ENCODE data around the gene BAIAP2L2.
"Not testable (repeated sequence)": the region's sequence is repeated elsewhere in the genome, so short reads cannot be mapped to it uniquely, and the experiment has no call there.

Gene BAIAP2L2

DNA sequence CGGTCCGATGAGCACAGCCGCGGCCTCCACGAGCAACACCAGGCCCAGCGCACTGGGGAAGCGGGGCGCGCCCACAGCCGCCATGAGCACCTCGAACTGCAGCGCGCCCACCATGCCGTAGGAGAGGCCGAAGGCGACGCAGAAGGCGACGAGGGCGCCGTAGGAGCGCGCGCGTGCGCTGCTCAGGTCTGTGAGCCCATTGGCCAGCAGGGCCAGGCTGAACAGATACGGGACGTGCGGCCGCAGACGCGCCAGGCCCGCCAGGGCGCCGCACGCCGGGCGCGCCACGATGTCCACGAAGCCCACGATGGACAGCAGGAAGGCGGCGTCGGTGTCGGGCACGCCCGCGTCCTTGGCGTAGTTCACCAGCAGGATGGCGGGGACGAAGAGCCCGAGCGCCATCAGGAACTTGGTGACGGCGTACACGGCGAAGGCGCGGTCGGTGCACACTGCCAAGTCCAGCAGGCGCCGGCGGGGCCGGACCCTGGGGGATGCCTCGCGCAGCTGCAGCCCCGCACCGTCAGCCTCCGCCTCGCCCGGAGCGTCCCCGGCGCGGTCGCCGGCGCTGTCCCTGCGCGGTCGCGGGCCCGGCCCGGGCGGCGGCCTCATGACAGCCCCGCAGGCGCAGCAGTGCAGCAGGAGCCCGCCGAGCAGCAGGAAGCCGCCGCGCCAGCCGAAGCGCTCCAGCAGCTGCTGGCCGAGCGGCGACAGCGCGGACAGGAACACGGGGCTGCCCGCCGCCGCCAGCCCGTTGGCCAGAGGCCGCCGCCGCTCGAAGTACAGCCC, 29.4 kb downstream of the BAIAP2L2 start:
- peak; percentile 60 for DNase-seq

DNA sequence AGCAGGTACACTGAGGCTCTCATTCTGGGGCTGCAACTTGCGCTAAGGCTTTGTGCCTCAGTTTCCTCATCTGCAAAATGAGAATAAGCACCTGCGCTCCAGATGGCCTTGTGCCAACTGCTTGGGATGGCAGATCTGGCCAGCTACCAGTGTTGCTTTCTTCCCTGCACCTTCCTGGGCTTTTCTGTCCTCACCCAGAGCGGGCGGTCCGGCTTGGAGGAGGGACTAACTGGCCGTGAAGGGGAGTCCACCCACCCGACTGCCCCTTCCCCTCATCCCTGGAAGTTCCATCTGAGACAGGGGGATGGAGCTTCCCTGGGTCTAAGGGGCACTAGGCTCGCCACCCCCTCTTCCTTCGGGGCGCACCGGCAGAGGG, 30.0 kb downstream of the BAIAP2L2 start:
- no peak for DNase-seq

DNA sequence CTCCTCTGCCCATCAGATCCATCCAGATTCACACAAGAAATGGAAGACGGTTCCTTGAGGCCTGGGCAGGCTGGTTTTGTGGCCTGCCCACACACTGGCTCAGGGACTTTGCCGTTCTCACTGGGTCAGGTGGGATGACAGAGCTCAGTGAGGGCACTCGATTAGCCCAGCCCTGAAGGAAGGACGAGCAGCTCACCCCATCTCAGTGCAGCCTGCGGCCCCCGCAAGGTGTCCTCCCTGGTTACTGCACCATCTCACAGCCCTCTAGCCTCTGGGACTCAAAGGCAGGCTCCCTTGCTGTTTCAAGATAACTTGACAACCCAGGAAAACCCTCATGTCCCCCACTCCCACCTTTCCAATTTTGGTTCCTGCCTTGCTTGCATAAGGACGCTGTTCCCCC, 30.7 kb downstream of the BAIAP2L2 start:
- no peak for DNase-seq

DNA sequence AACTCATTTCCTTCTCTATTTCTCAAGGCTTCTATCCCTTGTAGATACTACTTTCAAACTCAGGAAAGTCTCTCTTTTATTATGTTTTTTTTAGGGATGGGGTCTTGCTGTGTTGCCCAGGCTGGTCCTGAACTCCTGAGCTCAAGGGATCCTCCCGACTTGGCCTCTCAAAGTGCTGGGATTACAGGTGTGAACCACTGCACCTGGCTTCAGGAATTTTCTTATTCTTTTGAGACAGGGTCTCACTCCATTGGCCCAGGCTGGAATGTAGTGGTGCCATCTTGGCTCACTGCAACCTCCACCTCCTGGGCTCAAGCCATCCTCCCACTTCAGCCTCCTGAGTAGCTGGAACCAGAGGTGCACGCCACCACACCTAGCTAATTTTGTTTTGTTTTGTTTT, 31.3 kb downstream of the BAIAP2L2 start:
- DNase-seq, result not testable (repeated sequence)

DNA sequence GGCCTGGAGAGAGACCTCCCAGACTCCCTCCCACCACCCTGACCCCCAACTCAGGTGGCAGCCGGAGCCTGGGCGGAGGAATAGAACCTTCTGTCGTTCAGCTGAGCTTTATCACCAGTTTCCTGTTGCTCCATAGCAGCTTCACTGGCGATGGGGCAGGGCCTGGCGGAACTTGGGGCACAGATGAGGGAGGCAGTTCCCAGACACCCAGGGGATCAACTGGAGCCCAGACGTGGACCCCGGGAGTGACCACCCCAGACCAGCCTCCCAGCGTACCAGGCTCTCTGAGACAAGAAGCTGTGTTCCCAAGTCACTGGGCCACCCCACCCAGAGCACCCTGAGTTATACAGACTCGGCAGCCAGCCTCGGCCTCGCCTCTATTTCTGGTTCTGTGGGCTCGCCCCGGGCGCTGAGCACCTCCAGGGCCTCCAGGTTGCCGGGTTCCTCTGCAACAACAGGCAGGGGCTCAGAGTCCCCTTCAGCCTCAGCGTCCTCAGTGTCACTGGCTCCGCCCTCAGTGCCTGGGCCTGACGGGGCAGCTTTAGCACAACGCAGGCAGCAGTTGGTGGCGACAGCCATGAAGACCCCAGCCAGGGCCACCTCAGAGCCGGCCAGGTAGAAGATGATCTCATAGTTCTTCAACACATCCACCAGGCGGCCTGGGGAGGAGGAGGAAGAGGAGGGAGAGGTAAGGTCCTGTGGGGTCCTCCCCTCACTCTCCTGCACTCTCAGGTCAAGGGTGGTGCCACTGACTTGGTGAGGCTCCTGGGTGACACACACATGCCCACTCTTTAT, 32.2 kb downstream of the BAIAP2L2 start:
- DNase-seq, result no peak

DNA sequence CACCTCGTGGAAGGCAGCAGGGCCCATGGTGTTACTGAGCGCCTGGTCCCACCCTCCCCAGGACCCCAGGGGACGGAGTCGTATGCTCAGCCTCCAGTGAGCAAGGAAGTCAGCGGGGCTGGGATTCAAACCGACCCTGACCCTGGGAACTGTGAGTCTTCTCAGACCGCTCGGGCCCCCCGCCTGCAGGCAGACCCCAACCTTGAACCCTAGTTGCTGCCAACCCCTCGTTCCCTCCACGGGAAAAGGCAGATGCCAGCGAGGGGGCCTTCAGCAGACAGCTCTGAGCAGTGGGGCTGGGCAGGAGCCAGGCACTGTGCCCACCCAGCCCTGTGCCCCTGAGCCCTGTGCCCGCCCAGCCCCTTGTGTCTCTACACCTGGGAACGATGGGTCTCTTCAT, 32.9 kb downstream of the BAIAP2L2 start:
- no peak for DNase-seq

DNA sequence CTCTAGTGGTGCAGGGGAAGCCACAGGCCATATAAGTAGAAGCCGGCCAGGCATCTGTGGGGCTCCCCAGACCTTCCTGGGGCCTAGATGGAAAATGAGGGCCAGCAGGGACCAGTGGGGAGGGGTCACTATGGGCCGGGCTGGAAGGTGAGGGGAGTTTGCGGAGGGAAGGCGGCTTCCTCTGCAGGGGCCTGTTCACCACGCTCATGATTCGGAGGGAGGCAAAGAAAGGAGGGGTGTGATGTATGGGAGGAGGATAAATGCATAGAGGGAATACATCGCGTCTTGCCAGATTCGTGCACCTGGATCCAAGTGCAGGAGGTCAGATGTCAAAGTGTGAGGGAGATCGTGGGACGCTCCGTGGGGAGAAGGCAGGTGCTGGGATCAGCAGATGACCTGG, 33.4 kb downstream of the BAIAP2L2 start:
- no peak for DNase-seq

DNA sequence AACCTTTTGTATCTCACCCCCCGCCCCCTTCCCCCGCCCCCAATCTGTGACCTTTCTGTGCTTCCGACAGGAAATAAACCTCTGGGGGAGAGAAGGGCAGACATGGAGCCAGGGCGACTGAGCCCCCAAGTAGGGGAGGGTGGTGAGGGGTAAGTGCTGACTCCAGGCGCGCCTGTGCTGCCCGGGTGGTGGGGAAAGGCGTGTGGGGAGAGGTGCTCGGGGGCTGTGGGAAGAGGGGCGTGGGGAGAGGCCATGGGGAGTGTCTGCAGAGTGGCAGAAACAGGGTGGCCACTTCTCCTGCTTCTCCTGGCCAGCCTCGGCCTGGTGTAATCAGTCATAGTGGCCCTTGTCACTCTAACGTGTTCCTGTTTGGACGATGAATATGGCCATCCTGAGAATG, 34.5 kb downstream of the BAIAP2L2 start:
- DNase-seq, result no peak

DNA sequence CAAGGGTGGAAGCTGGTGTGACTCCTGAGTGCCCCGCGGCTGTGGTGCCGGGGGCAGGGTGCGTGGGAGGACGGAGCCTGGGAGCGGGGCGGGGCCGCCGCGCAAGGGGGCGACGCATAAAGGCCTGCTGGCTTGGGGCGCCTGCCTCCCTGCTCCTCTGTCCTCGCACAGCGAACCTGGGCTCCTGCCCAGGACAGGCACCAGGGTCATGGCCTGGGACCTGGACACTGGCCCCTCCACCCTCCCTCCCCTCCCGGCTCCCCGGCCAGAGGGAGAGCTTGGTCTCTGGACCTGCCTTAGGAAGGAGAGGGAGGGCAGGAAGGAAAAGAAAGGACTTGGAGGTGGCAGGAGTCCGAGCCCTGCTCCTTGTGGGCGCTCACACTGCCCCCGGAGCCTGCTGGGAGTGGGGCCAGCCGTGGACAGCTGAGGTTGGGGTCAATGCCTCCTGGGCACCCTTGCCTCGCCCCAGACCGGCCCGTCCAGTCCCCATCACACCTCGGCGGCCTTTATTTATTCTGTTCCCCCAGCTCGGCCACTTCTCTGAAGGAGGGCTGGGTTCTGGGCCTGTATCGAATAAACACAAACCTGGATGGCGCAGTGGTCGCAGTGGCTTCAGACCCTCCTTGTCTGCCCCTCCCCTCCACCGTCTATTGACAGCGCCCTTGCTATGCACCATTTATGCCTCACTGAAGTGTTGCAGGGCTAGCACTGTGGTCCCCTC, 35.2 kb downstream of the BAIAP2L2 start:
- DNase-seq, result no peak

DNA sequence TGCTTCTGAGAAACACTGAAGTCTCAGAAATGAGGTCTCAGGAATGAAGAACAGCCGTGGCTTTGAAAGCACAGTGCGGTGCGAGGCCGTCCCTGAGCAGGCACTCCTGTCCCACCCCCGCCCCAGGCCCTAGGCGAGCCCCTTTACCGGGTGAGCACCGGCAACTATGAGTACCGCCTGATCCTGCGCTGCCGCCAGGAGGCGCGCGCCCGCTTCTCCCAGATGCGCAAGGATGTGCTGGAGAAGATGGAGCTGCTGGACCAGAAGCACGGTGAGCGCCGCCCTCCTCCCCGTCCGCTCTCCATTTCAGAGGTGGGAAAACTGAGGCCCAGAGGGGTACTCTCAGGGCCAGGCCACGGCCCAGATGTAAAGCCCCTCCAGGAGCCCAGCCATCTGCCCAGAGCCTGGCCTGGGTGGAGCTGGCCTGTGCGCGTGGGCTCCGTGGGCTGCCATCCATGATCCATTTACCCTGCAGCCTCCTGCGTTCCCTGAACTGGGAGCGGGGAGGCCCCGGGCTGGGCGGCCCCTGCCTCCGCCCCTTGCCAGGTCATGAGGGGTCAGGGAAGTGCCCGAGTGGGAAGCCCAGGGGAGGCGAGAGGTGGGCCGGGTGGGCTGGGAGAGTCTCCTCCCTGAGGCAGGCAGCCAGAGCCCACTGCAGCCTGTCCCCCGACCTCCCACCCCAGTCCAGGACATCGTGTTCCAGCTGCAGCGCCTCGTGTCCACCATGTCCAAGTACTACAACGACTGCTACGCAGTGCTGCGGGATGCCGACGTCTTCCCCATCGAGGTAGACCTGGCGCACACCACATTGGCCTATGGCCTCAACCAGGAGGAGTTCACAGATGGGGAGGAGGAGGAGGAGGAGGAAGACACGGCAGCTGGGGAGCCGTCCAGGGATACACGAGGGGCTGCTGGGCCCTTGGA, 36.0 kb downstream of the BAIAP2L2 start:
- no peak for DNase-seq

DNA sequence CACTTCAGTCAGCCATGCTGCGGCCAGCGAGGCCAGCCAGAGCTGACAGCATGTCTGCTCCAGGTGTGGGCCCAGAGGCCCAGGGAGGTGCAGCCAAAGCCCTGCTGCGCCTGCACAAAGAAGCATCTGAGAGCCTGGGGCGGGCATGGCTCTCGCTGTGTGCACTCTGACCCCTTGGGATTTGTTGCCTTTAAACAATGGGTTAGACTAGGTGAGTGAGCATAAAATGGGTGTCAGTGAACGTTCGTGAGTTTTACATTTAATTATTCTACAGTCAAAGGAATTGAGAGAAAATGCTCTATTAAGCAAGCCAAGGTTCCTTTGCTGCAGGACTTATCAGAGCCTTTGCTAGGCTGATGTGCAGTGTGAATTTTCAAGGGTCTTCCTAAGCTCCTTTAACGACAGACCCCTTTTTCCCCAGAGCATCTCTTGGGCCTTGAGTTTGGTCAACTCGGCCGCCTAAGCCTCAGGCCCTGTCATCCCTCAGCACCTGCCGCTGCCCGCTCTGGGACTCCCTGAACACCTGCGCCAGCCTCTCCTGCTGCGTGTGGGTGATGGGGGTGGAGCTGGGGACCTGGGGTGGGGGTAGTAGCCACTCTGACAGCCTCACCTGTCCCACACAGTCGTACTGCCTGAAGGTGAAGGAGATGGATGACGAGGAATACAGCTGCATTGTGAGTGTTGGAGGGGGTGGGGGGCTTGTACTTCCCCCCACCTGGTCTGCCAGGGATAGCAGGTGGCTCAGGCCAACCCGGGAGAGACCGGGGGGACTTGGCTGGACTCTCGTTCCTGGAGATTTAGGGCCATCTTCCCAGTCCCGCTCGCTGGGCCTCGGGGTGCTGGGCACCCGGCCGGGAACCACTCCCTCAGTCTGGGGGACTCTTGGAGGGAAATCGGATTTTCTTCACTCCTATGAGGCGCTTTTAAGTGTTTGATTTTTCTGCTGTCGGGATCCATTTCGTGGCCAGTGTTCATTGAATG, 37.0 kb downstream of the BAIAP2L2 start:
- DNase-seq, result no peak

DNA sequence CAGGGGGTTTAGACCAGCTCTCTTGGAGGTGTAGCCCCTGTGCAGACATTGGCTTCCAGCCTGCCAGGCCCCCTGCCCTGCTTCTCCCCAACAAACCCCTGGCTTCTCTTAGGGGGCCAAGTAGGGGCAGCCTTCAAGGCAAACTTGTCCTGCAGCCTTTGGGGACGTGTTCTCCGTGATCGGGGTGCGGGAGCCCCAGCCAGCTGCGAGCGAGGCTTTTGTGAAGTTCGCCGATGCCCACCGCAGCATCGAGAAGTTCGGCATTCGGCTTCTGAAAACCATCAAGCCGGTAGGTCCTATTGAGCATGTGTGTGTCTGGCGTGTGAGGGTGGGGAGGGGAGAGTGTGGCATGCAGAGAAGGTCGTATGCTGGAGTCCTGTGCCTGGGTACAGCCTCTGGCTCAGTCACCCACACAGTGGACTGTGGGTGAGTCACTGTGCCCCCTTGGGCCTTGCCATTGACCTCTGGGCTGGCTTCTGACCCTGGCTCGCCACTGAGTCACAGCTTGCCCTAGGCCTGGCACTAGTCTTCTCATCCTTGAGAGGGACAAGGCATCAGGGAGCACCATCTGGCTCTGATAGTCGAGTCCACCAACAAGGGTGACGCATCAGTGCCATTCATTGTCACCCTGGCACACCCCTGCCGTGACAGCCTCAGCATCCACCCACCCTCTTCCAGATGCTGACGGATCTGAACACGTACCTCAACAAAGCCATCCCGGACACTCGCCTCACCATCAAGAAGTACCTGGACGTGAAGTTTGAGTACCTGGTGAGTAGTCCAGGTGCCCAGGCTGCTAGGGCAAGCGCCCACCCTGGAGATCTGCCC, 37.9 kb downstream of the BAIAP2L2 start:
- no peak for DNase-seq

DNA sequence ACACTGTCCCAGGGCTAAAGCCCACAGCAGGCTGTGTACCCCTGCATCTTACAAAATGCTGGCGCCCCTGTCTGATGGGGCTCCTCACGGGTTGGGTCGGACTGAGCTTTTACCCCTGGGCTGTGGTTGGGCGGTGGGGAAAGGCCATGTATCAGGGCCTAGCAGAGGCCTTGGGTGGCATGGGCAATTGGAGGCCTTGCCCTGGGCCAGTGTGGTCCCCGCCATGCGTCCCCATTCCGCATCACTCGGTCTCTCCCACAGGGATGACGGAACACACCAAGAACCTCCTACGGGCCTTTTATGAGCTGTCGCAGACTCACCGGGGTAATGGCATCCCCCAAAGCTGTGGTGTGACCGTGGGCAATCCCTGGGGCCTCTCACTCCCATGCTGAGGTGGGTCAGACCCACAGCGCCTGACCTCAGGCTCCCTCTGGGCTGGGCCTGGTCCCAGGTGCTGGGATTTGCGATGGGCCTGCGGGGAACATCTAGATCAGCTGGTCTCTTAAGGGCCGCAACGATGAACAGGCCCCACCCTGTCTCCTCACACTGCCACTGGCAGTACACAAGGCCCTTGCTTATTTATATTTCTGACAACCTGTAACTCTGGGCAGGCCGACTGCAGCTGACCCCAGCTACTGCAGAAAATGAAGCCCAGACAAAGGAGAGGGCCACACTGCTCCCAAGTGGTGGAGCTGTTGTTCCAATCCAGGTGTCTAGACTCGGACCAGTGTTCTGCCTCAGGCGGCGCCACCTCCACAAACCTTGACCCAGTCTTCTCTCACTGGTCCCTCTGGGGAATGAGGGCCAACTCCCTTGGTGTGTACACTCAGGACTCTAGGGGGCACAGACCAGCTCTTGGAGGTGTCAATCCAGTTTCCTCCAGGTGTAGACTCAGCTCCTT, 38.8 kb downstream of the BAIAP2L2 start:
- DNase-seq, result no peak

DNA sequence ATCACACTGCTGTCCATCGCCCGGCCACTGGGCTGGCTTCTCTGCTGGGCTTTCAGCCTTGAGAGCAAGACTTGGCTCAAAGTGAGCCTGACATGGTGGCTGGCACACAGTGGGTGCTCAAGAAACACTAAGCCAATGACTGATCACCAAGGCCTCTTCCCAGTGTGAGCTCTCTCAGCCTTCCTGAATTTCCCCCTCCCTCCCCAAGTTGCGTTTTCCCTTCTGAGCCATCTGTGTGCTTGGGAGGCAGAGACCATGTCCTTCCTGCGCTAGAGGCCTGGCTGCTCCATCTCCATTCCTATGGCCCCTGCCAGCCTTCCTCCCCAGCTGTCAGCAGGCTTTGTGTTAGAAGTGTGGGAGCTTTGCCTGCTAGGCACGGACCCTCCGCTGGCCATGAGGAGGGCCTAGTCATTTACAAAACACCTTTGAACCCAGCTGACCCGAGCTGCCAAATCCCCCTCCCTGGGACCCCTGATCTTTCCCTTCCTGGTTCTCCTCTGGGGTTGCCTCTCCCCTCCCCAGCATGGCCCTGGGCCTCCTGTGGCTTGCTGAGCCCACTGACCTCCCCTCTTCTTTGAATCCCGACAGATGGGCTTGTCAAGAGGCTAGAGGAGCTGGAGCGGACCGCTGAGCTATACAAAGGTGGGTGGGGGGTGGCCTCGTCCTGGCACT, 40.1 kb downstream of the BAIAP2L2 start:
- DNase-seq, result no peak

DNA sequence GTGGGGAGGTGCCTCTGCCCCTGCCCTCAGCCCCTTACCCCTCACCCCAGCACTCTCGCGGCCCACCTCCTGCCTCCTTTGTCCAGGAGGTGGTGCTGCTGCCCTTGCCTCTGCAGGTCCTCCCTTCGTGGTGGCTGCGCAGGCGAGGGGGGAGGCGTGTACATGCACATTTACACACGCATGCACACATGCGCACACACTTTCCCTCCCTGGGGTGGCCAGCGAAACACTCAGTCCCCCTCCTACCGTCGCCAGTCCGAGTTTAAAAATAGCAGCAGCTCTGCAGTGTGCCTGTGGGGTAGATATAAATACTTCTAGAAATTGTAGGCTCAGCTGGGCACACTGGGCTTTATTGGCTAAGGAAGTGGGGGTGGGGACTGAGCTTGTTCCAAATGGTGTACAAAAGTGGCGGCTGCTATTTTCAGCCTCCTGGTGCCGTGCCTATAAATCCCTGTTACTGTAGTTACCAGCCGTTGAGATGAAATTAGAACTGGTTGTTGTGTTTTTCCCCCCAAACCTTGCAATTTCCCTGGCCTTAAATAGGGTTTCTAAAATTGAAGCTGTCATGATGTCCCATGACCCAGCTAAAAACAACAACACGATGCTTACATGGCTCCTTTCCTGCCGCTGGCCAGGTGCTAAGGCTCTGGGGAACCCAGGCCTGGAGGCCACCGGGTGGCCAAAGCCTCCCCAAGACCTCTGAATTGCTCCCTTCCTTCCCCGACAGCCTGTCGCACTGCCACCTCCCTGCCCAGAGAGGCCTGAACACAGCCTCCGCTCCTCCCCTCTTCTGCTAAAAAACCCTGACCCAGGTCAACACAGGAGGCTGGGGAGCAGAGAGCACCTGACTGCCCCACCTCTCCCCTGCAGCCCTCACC, 40.9 kb downstream of the BAIAP2L2 start:
- DNase-seq, result peak; percentile 27

DNA sequence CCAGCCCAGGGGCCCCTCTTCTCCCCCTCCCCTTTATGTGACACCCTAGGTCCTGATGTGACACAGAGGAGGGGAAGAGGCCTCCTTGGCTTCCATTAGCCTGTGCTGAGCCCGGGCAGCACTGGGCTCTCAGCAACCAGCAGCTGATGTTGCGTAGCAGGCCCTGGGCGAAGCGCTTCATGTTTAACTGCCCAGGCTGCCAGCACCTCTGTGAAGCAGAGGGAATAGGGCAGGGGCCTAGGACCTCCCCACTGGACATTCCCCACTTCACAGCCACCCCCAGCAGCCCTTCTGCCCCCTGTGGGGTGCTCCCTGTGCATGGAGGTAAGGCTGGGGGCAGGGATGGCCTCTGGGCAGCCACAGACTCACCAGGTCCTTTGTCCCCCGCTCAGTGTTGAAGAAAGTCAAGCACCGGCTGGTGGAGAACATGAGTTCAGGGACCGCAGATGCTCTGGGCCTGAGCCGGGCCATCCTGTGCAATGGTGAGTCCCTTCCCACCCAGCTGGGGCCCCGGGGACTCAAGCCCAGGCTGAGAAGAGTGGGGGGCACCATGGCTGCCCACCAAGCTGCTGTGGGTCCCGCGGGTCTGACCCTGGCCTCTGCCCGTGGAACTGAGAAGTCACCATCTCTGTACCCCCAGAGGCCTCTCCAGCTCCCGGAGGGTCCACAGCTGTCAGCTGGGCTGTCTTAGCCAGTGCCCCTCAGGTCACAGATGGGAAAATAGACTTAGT, 41.7 kb downstream of the BAIAP2L2 start:
- no peak for DNase-seq

Measured in hematopoietic multipotent progenitor cell treated with erythropoietin and hydrocortisone succinate and interleukin-3 and kit ligand, for 4 days (in vitro differentiated cells).